ENCODE results near the gene PLSCR4.
A peak's percentile ranks its signal among the peaks of the same experiment; 100 is the strongest.

Gene PLSCR4

GRCh38 chr3:146222204-146223046 is 28.5 kb downstream of the PLSCR4 start:
- Histone ChIP-seq H3K36me3 (ENCODE audit: control insufficient read depth in 2 of 2, insufficient read depth in 2 of 2, low read length in 2 of 2) (peaks cover 0 to 2% of the 10 kb centered on the region in 2 donors), H3K27me3 (ENCODE audit: control insufficient read depth in 2 of 2, insufficient read depth in 2 of 2, low read length in 2 of 2) (no peaks in the 10 kb centered on the region), H3K9me3 (ENCODE audit: control insufficient read depth in 2 of 2, low read length in 2 of 2) (no peaks in the 10 kb centered on the region), H3K4me1 (ENCODE audit: control insufficient read depth in 2 of 2, insufficient read depth in 2 of 2, low read length in 2 of 2) (peaks cover 4 to 23% of the 10 kb centered on the region in 2 donors), H3K4me3 (ENCODE audit: low read length in 2 of 2) (peak overlapping the region; percentile 44 to 69), H3K27ac (ENCODE audit: low read depth in 2 of 2, low read length in 2 of 2) (peak overlapping the region; percentile 75 to 87), H3K9ac (ENCODE audit: low read depth in 1 of 2, low read length in 2 of 2) (peak overlapping the region; percentile 10 to 42)

- Histone ChIP-seq H3K4me3 (ENCODE audit: low read length in 2 of 2) (no peak overlapping the region), H3K9ac (ENCODE audit: low read depth in 1 of 2, low read length in 2 of 2) (no peak overlapping the region), H3K36me3 (ENCODE audit: control insufficient read depth in 2 of 2, insufficient read depth in 2 of 2, low read length in 2 of 2) (peaks cover 0 to 6% of the 10 kb centered on the region in 2 donors), H3K27me3 (ENCODE audit: control insufficient read depth in 2 of 2, insufficient read depth in 2 of 2, low read length in 2 of 2) (no peaks in the 10 kb centered on the region), H3K9me3 (ENCODE audit: control insufficient read depth in 2 of 2, low read length in 2 of 2) (no peaks in the 10 kb centered on the region), H3K4me1 (ENCODE audit: control insufficient read depth in 2 of 2, insufficient read depth in 2 of 2, low read length in 2 of 2) (peaks cover 4 to 23% of the 10 kb centered on the region in 2 donors), H3K27ac (ENCODE audit: low read depth in 2 of 2, low read length in 2 of 2) (peak overlapping the region in 1 of 2 donors; percentile 52)
These were observed 29.6 kb downstream of the PLSCR4 start for GRCh38 chr3:146221276-146221675.

- H3K9ac ChIP-seq (ENCODE audit: low read depth in 1 of 2, low read length in 2 of 2), result no peak overlapping the region
- H3K4me1 ChIP-seq (ENCODE audit: control insufficient read depth in 2 of 2, insufficient read depth in 2 of 2, low read length in 2 of 2), result peaks cover 4 to 22% of the 10 kb centered on the region in 2 donors
- no peaks in the 10 kb centered on the region for H3K9me3 ChIP-seq (ENCODE audit: control insufficient read depth in 2 of 2, low read length in 2 of 2)
- H3K4me3 ChIP-seq (ENCODE audit: low read length in 2 of 2), result no peak overlapping the region
- no peak overlapping the region for H3K27ac ChIP-seq (ENCODE audit: low read depth in 2 of 2, low read length in 2 of 2)
- no peaks in the 10 kb centered on the region for H3K27me3 ChIP-seq (ENCODE audit: control insufficient read depth in 2 of 2, insufficient read depth in 2 of 2, low read length in 2 of 2)
- peaks cover 2 to 6% of the 10 kb centered on the region in 2 donors for H3K36me3 ChIP-seq (ENCODE audit: control insufficient read depth in 2 of 2, insufficient read depth in 2 of 2, low read length in 2 of 2)
These were observed 31.7 kb downstream of the PLSCR4 start for GRCh38 chr3:146218880-146219866.

GRCh38 chr3:146217324-146217723 is 33.6 kb downstream of the PLSCR4 start:
- no peaks in the 10 kb centered on the region for H3K9me3 ChIP-seq (ENCODE audit: control insufficient read depth in 2 of 2, low read length in 2 of 2)
- H3K4me1 ChIP-seq (ENCODE audit: control insufficient read depth in 2 of 2, insufficient read depth in 2 of 2, low read length in 2 of 2), result peaks cover 0 to 7% of the 10 kb centered on the region in 2 donors
- no peak overlapping the region for H3K9ac ChIP-seq (ENCODE audit: low read depth in 1 of 2, low read length in 2 of 2)
- H3K27ac ChIP-seq (ENCODE audit: low read depth in 2 of 2, low read length in 2 of 2), result no peak overlapping the region
- H3K4me3 ChIP-seq (ENCODE audit: low read length in 2 of 2), result no peak overlapping the region
- H3K36me3 ChIP-seq (ENCODE audit: control insufficient read depth in 2 of 2, insufficient read depth in 2 of 2, low read length in 2 of 2), result peaks cover 2 to 6% of the 10 kb centered on the region in 2 donors
- H3K27me3 ChIP-seq (ENCODE audit: control insufficient read depth in 2 of 2, insufficient read depth in 2 of 2, low read length in 2 of 2), result no peaks in the 10 kb centered on the region

GRCh38 chr3:146214493-146214892 is 36.4 kb downstream of the PLSCR4 start:
- Histone ChIP-seq H3K27ac (ENCODE audit: low read depth in 2 of 2, low read length in 2 of 2) (no peak overlapping the region), H3K4me1 (ENCODE audit: control insufficient read depth in 2 of 2, insufficient read depth in 2 of 2, low read length in 2 of 2) (no peaks in the 10 kb centered on the region), H3K36me3 (ENCODE audit: control insufficient read depth in 2 of 2, insufficient read depth in 2 of 2, low read length in 2 of 2) (peaks cover 2 to 4% of the 10 kb centered on the region in 2 donors), H3K9me3 (ENCODE audit: control insufficient read depth in 2 of 2, low read length in 2 of 2) (no peaks in the 10 kb centered on the region), H3K27me3 (ENCODE audit: control insufficient read depth in 2 of 2, insufficient read depth in 2 of 2, low read length in 2 of 2) (no peaks in the 10 kb centered on the region), H3K4me3 (ENCODE audit: low read length in 2 of 2) (no peak overlapping the region), H3K9ac (ENCODE audit: low read depth in 1 of 2, low read length in 2 of 2) (no peak overlapping the region)

- Histone ChIP-seq H3K9me3 (ENCODE audit: control insufficient read depth in 2 of 2, low read length in 2 of 2) (no peaks in the 10 kb centered on the region), H3K27me3 (ENCODE audit: control insufficient read depth in 2 of 2, insufficient read depth in 2 of 2, low read length in 2 of 2) (no peaks in the 10 kb centered on the region), H3K27ac (ENCODE audit: low read depth in 2 of 2, low read length in 2 of 2) (no peak overlapping the region), H3K9ac (ENCODE audit: low read depth in 1 of 2, low read length in 2 of 2) (no peak overlapping the region), H3K36me3 (ENCODE audit: control insufficient read depth in 2 of 2, insufficient read depth in 2 of 2, low read length in 2 of 2) (peaks cover 0 to 5% of the 10 kb centered on the region in 2 donors), H3K4me3 (ENCODE audit: low read length in 2 of 2) (no peak overlapping the region), H3K4me1 (ENCODE audit: control insufficient read depth in 2 of 2, insufficient read depth in 2 of 2, low read length in 2 of 2) (no peaks in the 10 kb centered on the region)
These were observed 41.5 kb downstream of the PLSCR4 start for GRCh38 chr3:146209371-146209770.

- Histone ChIP-seq H3K36me3 (ENCODE audit: control insufficient read depth in 2 of 2, insufficient read depth in 2 of 2, low read length in 2 of 2) (peaks cover 3 to 10% of the 10 kb centered on the region in 2 donors), H3K9ac (ENCODE audit: low read depth in 1 of 2, low read length in 2 of 2) (no peak overlapping the region), H3K9me3 (ENCODE audit: control insufficient read depth in 2 of 2, low read length in 2 of 2) (no peaks in the 10 kb centered on the region), H3K27me3 (ENCODE audit: control insufficient read depth in 2 of 2, insufficient read depth in 2 of 2, low read length in 2 of 2) (no peaks in the 10 kb centered on the region), H3K27ac (ENCODE audit: low read depth in 2 of 2, low read length in 2 of 2) (no peak overlapping the region), H3K4me3 (ENCODE audit: low read length in 2 of 2) (no peak overlapping the region), H3K4me1 (ENCODE audit: control insufficient read depth in 2 of 2, insufficient read depth in 2 of 2, low read length in 2 of 2) (no peaks in the 10 kb centered on the region)
These were observed 47.1 kb downstream of the PLSCR4 start for GRCh38 chr3:146203776-146204175.

GRCh38 chr3:146200461-146201220 is 50.3 kb downstream of the PLSCR4 start:
- Histone ChIP-seq H3K9ac (ENCODE audit: low read depth in 1 of 2, low read length in 2 of 2) (no peak overlapping the region), H3K9me3 (ENCODE audit: control insufficient read depth in 2 of 2, low read length in 2 of 2) (no peaks in the 10 kb centered on the region), H3K4me1 (ENCODE audit: control insufficient read depth in 2 of 2, insufficient read depth in 2 of 2, low read length in 2 of 2) (no peaks in the 10 kb centered on the region), H3K4me3 (ENCODE audit: low read length in 2 of 2) (no peak overlapping the region), H3K27me3 (ENCODE audit: control insufficient read depth in 2 of 2, insufficient read depth in 2 of 2, low read length in 2 of 2) (no peaks in the 10 kb centered on the region), H3K36me3 (ENCODE audit: control insufficient read depth in 2 of 2, insufficient read depth in 2 of 2, low read length in 2 of 2) (peaks cover 3 to 8% of the 10 kb centered on the region in 2 donors), H3K27ac (ENCODE audit: low read depth in 2 of 2, low read length in 2 of 2) (no peak overlapping the region)

- Histone ChIP-seq H3K9me3 (ENCODE audit: control insufficient read depth in 2 of 2, low read length in 2 of 2) (no peaks in the 10 kb centered on the region), H3K4me1 (ENCODE audit: control insufficient read depth in 2 of 2, insufficient read depth in 2 of 2, low read length in 2 of 2) (no peaks in the 10 kb centered on the region), H3K9ac (ENCODE audit: low read depth in 1 of 2, low read length in 2 of 2) (no peak overlapping the region), H3K27ac (ENCODE audit: low read depth in 2 of 2, low read length in 2 of 2) (no peak overlapping the region), H3K36me3 (ENCODE audit: control insufficient read depth in 2 of 2, insufficient read depth in 2 of 2, low read length in 2 of 2) (peaks cover 6 to 9% of the 10 kb centered on the region in 2 donors), H3K27me3 (ENCODE audit: control insufficient read depth in 2 of 2, insufficient read depth in 2 of 2, low read length in 2 of 2) (no peaks in the 10 kb centered on the region), H3K4me3 (ENCODE audit: low read length in 2 of 2) (no peak overlapping the region)
These were observed 51.1 kb downstream of the PLSCR4 start for GRCh38 chr3:146199762-146200161.
